B cell (primary cell): ENCODE results near the gene PRICKLE3. TPM values are rescaled to one million over a fixed set of nuclear protein-coding genes. Genes with fewer than 3 reads are reported as not detected.
A peak's percentile ranks its signal among the peaks of the same experiment; 100 is the strongest.

ENCODE experiments used
- ATAC-seq: fragments of 200-7000 bp; cut with Tn5 transposase; one replicate; pipeline ENCODE4 v1.10.0; 2021; ENCODE audit warnings: low read depth, mild to moderate bottlenecking, moderate number of reproducible peaks, moderate library complexity
- CTCF ChIA-PET: fragments of 350-600 bp; sonication (Branson Sonifier 250); formaldehyde crosslinking; loops from one replicate; lab custom pipeline; 2021; ENCODE audit warnings: antibody characterized with exemption, inconsistent platforms; lab: Charles Lee
- POLR2A ChIA-PET: fragments of 350-600 bp; sonication (Branson Sonifier 250); formaldehyde crosslinking; loops from one replicate; lab custom pipeline; 2021; ENCODE audit warnings: antibody characterized with exemption; lab: Charles Lee
- DNase-seq: peaks from one replicate; pipeline ENCODE4 v3.0.0; 2013
- H2AFZ ChIP-seq: 2 replicates; pipeline ENCODE4 v1.6.1; 2012; ENCODE audit warnings: mild to moderate bottlenecking, low read depth, low read length; ENCODE audit not compliant: insufficient read depth, poor library complexity, severe bottlenecking
- H3K27ac ChIP-seq, 2 donors: 1 replicate in 1 of 2; 2 replicates in 1 of 2; pipeline ENCODE4 v1.5.1; 2012 to 2013; ENCODE audit warnings: low read length in 2 of 2, mild to moderate bottlenecking in 2 of 2, moderate library complexity in 1 of 2
- H3K27me3 ChIP-seq, 4 experiments: fragments of 200-600 bp in 1 of 4; sonication (generic) in 1 of 4; replicated peaks in 1 of 4; 1 replicate in 2 of 4; 2 replicates in 2 of 4; pipeline versions ENCODE4 v1.6.1 to v1.7.0; 2013 to 2016; ENCODE audit warnings: low read length in 3 of 4, mild to moderate bottlenecking in 2 of 4, mixed read lengths in 1 of 4, moderate library complexity in 1 of 4; ENCODE audit not compliant: insufficient read depth in 4 of 4, control insufficient read depth in 3 of 4; ENCODE audit errors: control extremely low read depth in 1 of 4
- H3K36me3 ChIP-seq, 2 experiments: replicated peaks in 1 of 2; 1 replicate in 1 of 2; 2 replicates in 1 of 2; pipeline versions ENCODE4 v1.6.1 to v1.7.1; 2013; ENCODE audit warnings: low read length in 1 of 2; ENCODE audit not compliant: insufficient read depth in 2 of 2, control insufficient read depth in 1 of 2; ENCODE audit errors: control extremely low read depth in 1 of 2, extremely low read depth in 1 of 2
- H3K4me1 ChIP-seq, 2 donors: fragments of 200-600 bp in 1 of 2; sonication (generic) in 1 of 2; 1 replicate in 1 of 2; 2 replicates in 1 of 2; pipeline versions ENCODE4 v1.5.1 to v1.6.1; 2013 to 2017; ENCODE audit warnings: low read length in 2 of 2; ENCODE audit not compliant: control insufficient read depth in 2 of 2, insufficient read depth in 2 of 2
- H3K4me2 ChIP-seq: replicated peaks from 2 replicates; pipeline ENCODE3; 2012; ENCODE audit warnings: mild to moderate bottlenecking, low read depth, low read length; ENCODE audit not compliant: poor library complexity, severe bottlenecking
- H3K4me3 ChIP-seq, 5 experiments: fragments of 200-600 bp in 1 of 5; sonication (generic) in 1 of 5; 1 replicate in 3 of 5; 2 replicates in 2 of 5; pipeline versions ENCODE4 v1.5.1 to v1.7.0; 2011 to 2016; ENCODE audit warnings: low read length in 4 of 5, mild to moderate bottlenecking in 4 of 5, low read depth in 2 of 5, control low read depth in 1 of 5, moderate library complexity in 1 of 5; ENCODE audit not compliant: insufficient read depth in 1 of 5; ENCODE audit errors: control extremely low read depth in 1 of 5, extremely low read depth in 1 of 5
- H3K79me2 ChIP-seq: fragments of 200-600 bp; sonication (generic); one replicate; pipeline ENCODE4 v1.6.0; 2016; ENCODE audit warnings: low read length; ENCODE audit not compliant: control insufficient read depth, insufficient read depth
- H3K9ac ChIP-seq: fragments of 200-600 bp; sonication (generic); 2 replicates; pipeline ENCODE4 v1.6.1; 2017; ENCODE audit warnings: mild to moderate bottlenecking, low read length, moderate library complexity
- H3K9me3 ChIP-seq, 3 donors: one replicate each; pipeline versions ENCODE4 v1.6.1 to v1.7.1; 2013; ENCODE audit warnings: low read length in 2 of 3; ENCODE audit not compliant: control insufficient read depth in 2 of 3, insufficient read depth in 1 of 3; ENCODE audit errors: control extremely low read depth in 1 of 3
- H4K20me1 ChIP-seq: 2 replicates; pipeline ENCODE4 v1.6.0; 2012; ENCODE audit warnings: mild to moderate bottlenecking, low read length; ENCODE audit not compliant: insufficient read depth, control insufficient read depth, poor library complexity, severe bottlenecking
- H3K27ac Mint-ChIP-seq: one replicate; pipeline ENCODE4 v1.8.0; 2021; ENCODE audit warnings: mixed read lengths
- H3K27me3 Mint-ChIP-seq: one replicate; pipeline ENCODE4 v1.8.0; 2021; ENCODE audit warnings: mixed read lengths
- H3K4me1 Mint-ChIP-seq: one replicate; pipeline ENCODE4 v1.8.0; 2021; ENCODE audit warnings: mixed read lengths
- H3K4me3 Mint-ChIP-seq: one replicate; pipeline ENCODE4 v1.8.0; 2021; ENCODE audit warnings: mixed read lengths
- H3K9me3 Mint-ChIP-seq: one replicate; pipeline ENCODE4 v1.8.0; 2022; ENCODE audit warnings: mixed read lengths; ENCODE audit not compliant: insufficient read depth
- CTCF ChIP-seq: fragments of 200-600 bp; IDR thresholded peaks from one replicate; pipeline ENCODE4 v1.8.0; 2022; ENCODE audit warnings: antibody characterized with exemption, mild to moderate bottlenecking
- EZH2 ChIP-seq: IDR thresholded peaks from 2 replicates; pipeline ENCODE4 v1.6.1; 2012; ENCODE audit warnings: borderline replicate concordance, low read depth, mild to moderate bottlenecking, moderate library complexity, low read length; ENCODE audit not compliant: insufficient read depth, poor library complexity, severe bottlenecking
- WGBS: methylation state at CpG from one replicate; pipeline ENCODE4 v1.1.5; 2013; ENCODE audit warnings: missing lambda C conversion rate; ENCODE audit not compliant: insufficient coverage; 5-methylcytosine and 5-hydroxymethylcytosine counted together
- intact Hi-C: fragments of 100-400 bp; cut with micrococcal nuclease; formaldehyde crosslinking; loops from one replicate; pipeline ENCODE4 v1.10.0; 2022
- polyA plus RNA-seq: library from polyadenylated mRNA; depleted of rRNA; stranded (reverse); fragments of >200 nt; gene quantifications from 2 replicates; pipeline ENCODE4 v1.2.3, GENCODE V29; 2012
- total RNA-seq, 2 donors: library from RNA; stranded (reverse); fragments of 120-200 nt in 1 of 2; gene quantifications; 1 replicate in 1 of 2; 2 replicates in 1 of 2; pipeline versions ENCODE4 v1.2.3 to v1.2.4, GENCODE V29; 2013 to 2022

PRICKLE3 gene
- total and polyA plus RNA-seq, 2 donors (not counting 1 experiment from before 2014, with no cell fraction given): 16.2 to 21.0 TPM

GRCh38 chrX:49202022-49202421 lies 15.8 kb upstream of the PRICKLE3 start:
- DNase-seq: no peak
- intact Hi-C loops: no loop called here
- no peaks in the 10 kb centered on the region for H3K27me3 ChIP-seq
- ChIA-PET POLR2A (no interaction called here), CTCF (interaction anchor here (0.6 kb wide), 1 partner anchor 720 kb away, joined by 3 read pairs; the partner anchor contains the start of gene CLCN5)
- no peaks in the 10 kb centered on the region for H3K36me3 ChIP-seq
- no CpG with 5 or more reads among the region's 2 CpGs for WGBS
- H3K4me2 ChIP-seq: no peak overlapping the region
- peaks cover 4 to 13% of the 10 kb centered on the region in 2 donors for H3K4me1 ChIP-seq
- no peak overlapping the region for H3K9ac ChIP-seq
- ATAC-seq: no peak
- no peak overlapping the region for H2AFZ ChIP-seq
- Mint-ChIP-seq H3K4me3 (no peak overlapping the region), H3K27ac (no peak overlapping the region), H3K9me3 (no peaks in the 10 kb centered on the region), H3K4me1 (peaks cover 6% of the 10 kb centered on the region), H3K27me3 (no peaks in the 10 kb centered on the region)
- TF ChIP-seq CTCF (no peak), EZH2 (no peak)
- H3K9me3 ChIP-seq: no peaks in the 10 kb centered on the region
- H3K79me2 ChIP-seq: no peaks in the 10 kb centered on the region
- H3K27ac ChIP-seq: no peak overlapping the region
- H4K20me1 ChIP-seq: no peaks in the 10 kb centered on the region
- H3K4me3 ChIP-seq: no peak overlapping the region

- intact Hi-C loops: loop anchor here (1.0 kb wide), 3 partner anchors 9 to 69 kb away; partner anchors contain the start of gene PPP1R3F
- TF ChIP-seq EZH2 (no peak), CTCF (no peak)
- peak; percentile 99 for ATAC-seq
- H3K27ac Mint-ChIP-seq: peak within 1 kb of the TSS; percentile 70
- Histone ChIP-seq H3K9ac (peak within 1 kb of the TSS; percentile 57), H3K27ac (peak within 1 kb of the TSS; percentile 57 to 72), H4K20me1 (no peaks in the 10 kb centered on the region), H3K36me3 (no peaks in the 10 kb centered on the region), H3K27me3 (no peaks in the 10 kb centered on the region), H2AFZ (peak within 1 kb of the TSS; percentile 68), H3K4me1 (peaks cover 4 to 13% of the 10 kb centered on the region in 2 donors), H3K4me2 (peak within 1 kb of the TSS; percentile 82), H3K4me3 (peak within 1 kb of the TSS; percentile 35 to 59 (median 57)), H3K79me2 (no peaks in the 10 kb centered on the region), H3K9me3 (no peaks in the 10 kb centered on the region)
- under 1% methylated on average over 54 of the region's 61 CpGs for WGBS
- peak; percentile 91 for DNase-seq
- CTCF ChIA-PET: no interaction called here
- H3K4me1 Mint-ChIP-seq: peaks cover 6% of the 10 kb centered on the region
- POLR2A ChIA-PET: interaction anchor here (1.3 kb wide), 1 partner anchor 9 kb away, joined by 4 read pairs; no protein-coding TSS in a partner anchor
- H3K9me3 Mint-ChIP-seq: no peaks in the 10 kb centered on the region
- no peaks in the 10 kb centered on the region for H3K27me3 Mint-ChIP-seq
- H3K4me3 Mint-ChIP-seq: peak within 1 kb of the TSS; percentile 77
These were observed 14.0 kb upstream of the PRICKLE3 start, which contains the start of gene SYP for GRCh38 chrX:49199906-49200771. SYP (minus strand) TSS chrX:49200193; CDS start chrX:49200186, 7 bp downstream.
